ENCODE data around the gene PCGF5.
"Not testable (repeated sequence)": the region's sequence is repeated elsewhere in the genome, so short reads cannot be mapped to it uniquely, and the experiment has no call there.

DNA sequence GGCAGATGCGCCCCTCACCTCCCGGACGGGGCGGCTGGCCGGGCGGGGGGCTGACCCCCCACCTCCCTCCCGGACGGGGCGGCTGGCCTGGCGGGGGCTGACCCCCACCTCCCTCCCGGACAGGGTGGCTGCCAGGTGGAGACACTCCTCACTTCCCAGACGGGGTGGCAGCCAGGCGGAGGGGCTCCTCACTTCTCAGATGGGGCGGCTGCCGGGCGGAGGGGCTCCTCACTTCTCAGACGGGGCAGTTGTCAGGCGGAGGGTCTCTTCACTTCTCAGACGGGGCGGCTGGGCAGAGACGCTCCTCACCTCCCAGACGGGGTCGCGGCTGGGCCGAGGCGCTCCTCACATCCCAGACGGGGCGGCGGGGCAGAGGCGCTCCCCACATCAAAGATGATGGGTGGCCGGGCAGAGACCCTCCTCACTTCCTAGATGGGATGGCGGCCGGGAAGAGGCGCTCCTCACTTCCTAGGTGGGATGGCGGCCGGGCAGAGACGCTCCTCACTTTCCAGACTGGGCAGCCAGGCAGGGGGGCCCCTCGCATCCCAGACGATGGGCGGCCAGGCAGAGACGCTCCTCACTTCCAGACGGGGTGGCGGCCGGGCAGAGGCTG is 102.9 kb downstream of the PCGF5 start:
- TF ChIP-seq, protein P1, sequence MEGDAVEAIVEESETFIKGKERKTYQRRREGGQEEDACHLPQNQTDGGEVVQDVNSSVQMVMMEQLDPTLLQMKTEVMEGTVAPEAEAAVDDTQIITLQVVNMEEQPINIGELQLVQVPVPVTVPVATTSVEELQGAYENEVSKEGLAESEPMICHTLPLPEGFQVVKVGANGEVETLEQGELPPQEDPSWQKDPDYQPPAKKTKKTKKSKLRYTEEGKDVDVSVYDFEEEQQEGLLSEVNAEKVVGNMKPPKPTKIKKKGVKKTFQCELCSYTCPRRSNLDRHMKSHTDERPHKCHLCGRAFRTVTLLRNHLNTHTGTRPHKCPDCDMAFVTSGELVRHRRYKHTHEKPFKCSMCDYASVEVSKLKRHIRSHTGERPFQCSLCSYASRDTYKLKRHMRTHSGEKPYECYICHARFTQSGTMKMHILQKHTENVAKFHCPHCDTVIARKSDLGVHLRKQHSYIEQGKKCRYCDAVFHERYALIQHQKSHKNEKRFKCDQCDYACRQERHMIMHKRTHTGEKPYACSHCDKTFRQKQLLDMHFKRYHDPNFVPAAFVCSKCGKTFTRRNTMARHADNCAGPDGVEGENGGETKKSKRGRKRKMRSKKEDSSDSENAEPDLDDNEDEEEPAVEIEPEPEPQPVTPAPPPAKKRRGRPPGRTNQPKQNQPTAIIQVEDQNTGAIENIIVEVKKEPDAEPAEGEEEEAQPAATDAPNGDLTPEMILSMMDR (IDR thresholded peaks at IDR 0.05) = not testable (repeated sequence)
- TF ChIP-seq POLR2A (IDR thresholded peaks at IDR 0.05); POLR2AphosphoS5 (IDR thresholded peaks at IDR 0.05; ENCODE audit: insufficient read depth in 1 of 2, low read depth in 1 of 2): not testable (repeated sequence)
